Inflammatory macrophage treated with lipopolysaccharide for 4 hours (primary cell): ENCODE data around the gene ITGA7.

Source experiments
- DNase-seq: peaks from one replicate; pipeline ENCODE4 v3.0.0-alpha.2; 2020

The ITGA7 gene

DNA sequence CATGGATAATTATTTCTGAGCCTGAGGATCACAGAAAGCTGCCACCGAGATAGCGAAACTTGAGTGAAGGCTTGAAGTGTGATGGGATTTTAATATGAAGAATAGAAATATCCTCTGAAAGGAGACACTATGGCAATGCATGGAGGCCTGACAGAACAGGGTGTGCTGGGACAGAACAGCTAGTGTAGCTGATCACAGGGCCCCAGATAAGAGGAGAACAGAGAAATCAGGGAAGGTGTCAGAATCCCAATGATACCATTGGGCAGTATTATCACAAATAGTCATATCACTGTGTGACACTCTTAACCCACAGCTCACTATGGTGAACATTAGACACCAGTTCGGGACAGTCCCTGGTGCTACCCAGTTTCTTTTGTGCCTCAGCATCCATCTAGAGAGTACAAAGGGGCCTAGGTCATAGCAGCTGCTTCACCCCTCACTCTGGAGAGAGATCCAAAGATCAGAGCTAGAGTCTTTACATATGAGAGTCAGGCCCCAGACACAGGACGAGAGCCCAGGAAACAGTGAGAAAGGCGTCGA is 71.5 kb downstream of the ITGA7 start:
- DNase-seq: no peak
